PFSK-1 (cell line): ENCODE measurements around the gene PRDM15.

ENCODE experiments used
- FOXP2 ChIP-seq: optimal IDR thresholded peaks from 2 replicates; pipeline ENCODE3; 2011; ENCODE audit warnings: borderline replicate concordance, control low read depth, inconsistent platforms; ENCODE audit not compliant: insufficient read depth; ENCODE audit errors: extremely low read length, extremely low read depth
- POLR2AphosphoS5 ChIP-seq: IDR thresholded peaks from 2 replicates; pipeline ENCODE4 v1.6.1; 2012; ENCODE audit warnings: low read depth, mild to moderate bottlenecking, control low read depth, low read length, moderate library complexity
- SIN3A ChIP-seq: IDR thresholded peaks from 2 replicates; pipeline ENCODE4 v1.6.1; 2012; ENCODE audit warnings: mild to moderate bottlenecking, low read length, moderate library complexity, borderline replicate concordance; ENCODE audit not compliant: insufficient read depth
- TAF1 ChIP-seq: IDR thresholded peaks from 2 replicates; pipeline ENCODE4 v1.6.1; 2012; ENCODE audit warnings: low read length, control low read depth, borderline replicate concordance; ENCODE audit not compliant: insufficient read depth
- TF ChIP-seq, protein P1 (sequence below), 2 experiments: IDR thresholded peaks; 2 replicates each; pipeline versions ENCODE4 v1.6.1 to v1.8.0; 2011 to 2012; ENCODE audit warnings: low read depth in 2 of 2, low read length in 2 of 2, control low read depth in 1 of 2, inconsistent platforms in 1 of 2, mild to moderate bottlenecking in 1 of 2, moderate library complexity in 1 of 2; ENCODE audit not compliant: insufficient read depth in 1 of 2

Gene PRDM15

DNA sequence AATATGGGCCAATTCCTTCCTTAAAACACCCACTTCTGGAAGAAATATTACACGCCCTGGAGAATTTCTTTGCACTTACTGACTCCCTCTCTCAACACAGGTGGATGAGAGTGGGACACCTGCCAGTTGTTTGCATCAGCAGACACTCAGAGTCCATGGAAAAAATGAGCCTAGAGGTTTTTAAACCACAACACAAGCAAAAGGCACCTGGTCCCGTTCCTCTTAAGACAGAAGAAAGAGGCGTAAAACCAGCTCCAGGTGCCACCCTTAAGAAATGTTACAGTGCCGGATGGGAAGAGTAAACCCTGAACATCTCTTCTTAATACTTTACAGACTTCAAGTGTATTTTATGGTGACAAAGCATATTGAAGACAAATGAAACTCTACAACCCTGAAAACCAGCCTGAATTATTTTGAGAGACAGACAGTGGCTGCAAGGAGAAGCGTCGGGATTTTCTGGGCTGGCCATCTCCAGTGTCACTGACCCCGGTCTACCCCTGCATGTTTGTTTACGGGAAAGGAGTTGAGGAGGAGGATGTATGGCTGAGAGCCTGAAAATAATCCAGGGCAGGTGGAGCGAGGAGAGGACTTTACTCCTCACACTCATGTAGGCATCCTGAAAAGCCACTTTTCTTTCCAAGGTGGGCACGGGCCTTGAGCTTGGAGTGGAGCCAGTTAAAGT lies 104.5 kb downstream of the PRDM15 start:
- TF ChIP-seq FOXP2 (no peak), POLR2AphosphoS5 (no peak), SIN3A (no peak), TAF1 (no peak)
- TF ChIP-seq, protein P1, sequence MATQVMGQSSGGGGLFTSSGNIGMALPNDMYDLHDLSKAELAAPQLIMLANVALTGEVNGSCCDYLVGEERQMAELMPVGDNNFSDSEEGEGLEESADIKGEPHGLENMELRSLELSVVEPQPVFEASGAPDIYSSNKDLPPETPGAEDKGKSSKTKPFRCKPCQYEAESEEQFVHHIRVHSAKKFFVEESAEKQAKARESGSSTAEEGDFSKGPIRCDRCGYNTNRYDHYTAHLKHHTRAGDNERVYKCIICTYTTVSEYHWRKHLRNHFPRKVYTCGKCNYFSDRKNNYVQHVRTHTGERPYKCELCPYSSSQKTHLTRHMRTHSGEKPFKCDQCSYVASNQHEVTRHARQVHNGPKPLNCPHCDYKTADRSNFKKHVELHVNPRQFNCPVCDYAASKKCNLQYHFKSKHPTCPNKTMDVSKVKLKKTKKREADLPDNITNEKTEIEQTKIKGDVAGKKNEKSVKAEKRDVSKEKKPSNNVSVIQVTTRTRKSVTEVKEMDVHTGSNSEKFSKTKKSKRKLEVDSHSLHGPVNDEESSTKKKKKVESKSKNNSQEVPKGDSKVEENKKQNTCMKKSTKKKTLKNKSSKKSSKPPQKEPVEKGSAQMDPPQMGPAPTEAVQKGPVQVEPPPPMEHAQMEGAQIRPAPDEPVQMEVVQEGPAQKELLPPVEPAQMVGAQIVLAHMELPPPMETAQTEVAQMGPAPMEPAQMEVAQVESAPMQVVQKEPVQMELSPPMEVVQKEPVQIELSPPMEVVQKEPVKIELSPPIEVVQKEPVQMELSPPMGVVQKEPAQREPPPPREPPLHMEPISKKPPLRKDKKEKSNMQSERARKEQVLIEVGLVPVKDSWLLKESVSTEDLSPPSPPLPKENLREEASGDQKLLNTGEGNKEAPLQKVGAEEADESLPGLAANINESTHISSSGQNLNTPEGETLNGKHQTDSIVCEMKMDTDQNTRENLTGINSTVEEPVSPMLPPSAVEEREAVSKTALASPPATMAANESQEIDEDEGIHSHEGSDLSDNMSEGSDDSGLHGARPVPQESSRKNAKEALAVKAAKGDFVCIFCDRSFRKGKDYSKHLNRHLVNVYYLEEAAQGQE (IDR thresholded peaks at IDR 0.05; ENCODE audit: insufficient read depth in 1 of 2, low read depth in 2 of 2, low read length in 2 of 2) = no peak

DNA sequence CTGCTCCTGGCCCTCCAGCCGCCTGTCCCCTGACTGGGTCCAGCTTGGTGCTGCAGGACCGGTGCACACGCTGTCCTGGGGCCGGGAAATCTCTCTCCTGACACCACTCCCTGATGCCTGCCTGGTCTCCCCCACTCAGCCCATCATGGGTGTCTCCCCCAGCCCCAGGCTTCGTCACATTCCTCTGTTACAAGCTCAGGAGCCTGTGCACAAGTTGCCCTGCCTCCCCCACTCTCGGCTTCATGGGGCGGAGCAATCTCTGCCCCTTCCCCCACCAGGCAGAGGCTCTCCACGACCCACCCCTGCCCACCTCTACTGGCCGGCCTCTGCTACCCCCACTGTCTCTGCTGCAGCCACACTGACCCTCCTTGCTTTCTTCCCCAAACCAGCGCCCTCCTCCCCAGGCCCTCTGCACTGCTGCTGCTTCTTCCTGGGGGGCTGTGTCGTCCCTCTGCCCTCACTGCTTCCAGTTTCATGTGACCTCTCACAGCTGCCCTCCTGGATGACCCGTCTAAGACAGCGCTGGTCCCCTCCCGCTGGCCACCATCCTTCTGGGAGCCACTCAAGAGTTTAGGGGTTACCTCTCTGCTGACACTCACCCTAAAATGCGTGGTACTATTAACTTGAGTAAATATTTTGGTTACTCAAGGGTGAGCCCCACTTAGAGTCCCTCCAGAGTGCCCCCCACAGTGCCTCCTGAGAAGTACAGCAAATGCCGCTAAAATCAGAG lies 106.6 kb downstream of the PRDM15 start:
- no peak for TF ChIP-seq FOXP2
- TF ChIP-seq, protein P1 (IDR thresholded peaks at IDR 0.05; ENCODE audit: insufficient read depth in 1 of 2, low read depth in 2 of 2, low read length in 2 of 2) = no peak
- no peak for TF ChIP-seq POLR2AphosphoS5

DNA sequence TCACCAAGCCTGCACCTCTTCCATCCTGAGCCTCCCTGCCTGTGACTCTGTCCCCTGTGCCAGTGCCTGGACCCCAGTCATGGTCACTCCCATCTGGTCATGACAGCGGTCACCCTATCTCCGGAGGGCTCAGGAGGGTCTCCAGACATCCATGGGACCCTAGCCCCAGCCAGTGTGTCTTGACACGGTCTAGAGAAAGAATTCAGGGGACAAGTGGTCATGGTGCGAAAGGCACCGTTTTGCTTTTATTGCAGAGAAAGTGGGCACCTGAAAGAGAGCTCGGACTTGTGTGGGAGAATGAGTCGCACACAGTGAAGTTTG lies 107.6 kb downstream of the PRDM15 start:
- TF ChIP-seq, protein P1 (IDR thresholded peaks at IDR 0.05; ENCODE audit: insufficient read depth in 1 of 2, low read depth in 2 of 2, low read length in 2 of 2) = no peak
- TF ChIP-seq POLR2AphosphoS5 (no peak), SIN3A (no peak), TAF1 (no peak), FOXP2 (no peak)

DNA sequence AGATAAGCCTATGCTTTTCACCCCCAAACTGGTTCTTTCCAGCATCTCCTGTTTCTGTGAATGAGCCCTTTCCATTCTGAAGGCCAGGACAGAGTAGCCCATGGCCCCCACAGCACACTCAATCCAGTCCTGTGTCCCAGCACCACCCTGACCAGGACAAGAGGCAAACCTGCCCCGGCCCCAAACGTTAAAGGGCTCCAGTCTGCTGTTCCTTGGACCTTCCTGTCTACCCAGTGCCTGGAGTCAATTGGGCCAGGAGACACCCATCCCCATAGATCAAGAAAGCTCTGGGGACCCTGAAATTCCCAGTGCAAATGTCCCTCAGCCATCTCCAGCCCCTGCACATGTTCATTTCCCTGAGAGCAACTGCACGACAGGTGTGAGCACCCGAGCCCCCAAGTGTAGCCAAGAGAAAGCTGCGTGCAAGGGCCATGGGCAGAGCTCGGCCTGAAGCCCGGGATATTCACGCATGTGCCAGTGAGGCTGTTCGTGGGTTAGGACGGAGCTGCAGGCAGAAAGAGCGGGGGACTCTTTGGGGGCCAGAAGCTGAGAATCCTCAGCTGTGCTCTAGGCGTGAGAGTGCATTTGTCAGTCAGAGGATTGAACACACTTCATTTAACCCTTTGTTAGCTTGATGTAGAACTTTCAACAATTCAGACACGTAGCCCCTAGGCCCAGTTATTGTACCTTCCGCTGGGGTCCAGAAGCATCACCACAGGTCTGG lies 108.1 kb downstream of the PRDM15 start:
- TF ChIP-seq SIN3A (no peak), FOXP2 (no peak), POLR2AphosphoS5 (no peak), TAF1 (no peak)
- TF ChIP-seq, protein P1 (IDR thresholded peaks at IDR 0.05; ENCODE audit: insufficient read depth in 1 of 2, low read depth in 2 of 2, low read length in 2 of 2) = no peak
